Retinal pigment epithelial cell (primary cell): ENCODE measurements around the gene HOXB5.

Source experiments
- DNase-seq: peaks from one replicate; pipeline ENCODE4 v3.0.0-alpha.2; 2010; ENCODE audit warnings: low read depth
- H3K4me3 ChIP-seq: 2 replicates; pipeline ENCODE4 v1.5.1; 2011; ENCODE audit warnings: mild to moderate bottlenecking, low read length, control low read depth, moderate library complexity
- TF ChIP-seq, protein P1 (sequence below): conservative IDR thresholded peaks from 2 replicates; pipeline ENCODE4 v1.5.1; 2011; ENCODE audit warnings: low read depth, low read length, control low read depth, inconsistent platforms

HOXB5 gene

DNA sequence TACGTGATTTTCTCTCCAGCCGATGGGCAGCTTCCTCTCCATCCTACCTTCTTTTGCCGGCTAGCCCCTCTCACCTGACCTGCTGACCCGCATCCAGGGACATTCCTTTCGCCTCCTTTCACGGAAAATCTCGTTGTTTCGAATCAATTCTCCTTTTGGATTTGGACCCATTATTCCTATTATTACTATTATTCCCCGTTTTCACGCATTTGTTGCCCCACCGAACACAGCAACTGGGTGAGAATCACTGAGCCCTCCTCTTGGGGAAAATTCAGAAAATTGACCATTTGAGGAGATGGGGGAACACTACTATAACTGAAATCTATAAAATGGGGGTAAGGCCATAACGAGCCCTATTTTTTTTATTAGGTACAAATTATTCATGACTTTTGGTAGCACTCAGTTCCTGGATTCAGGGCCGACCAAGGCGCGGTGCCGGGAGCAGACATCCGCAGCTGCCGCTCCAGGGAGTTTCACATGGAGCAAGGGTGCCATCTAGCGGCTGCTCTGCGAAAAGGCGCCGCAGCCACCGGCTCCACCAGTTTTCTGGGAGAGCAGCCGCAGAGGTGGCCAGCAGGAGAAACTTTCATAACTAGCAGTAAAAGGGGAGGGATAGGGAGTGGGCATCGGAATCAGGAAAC lies 24.8 kb upstream of the HOXB5 start:
- DNase-seq = peak; percentile 25
- no peak overlapping the region for H3K4me3 ChIP-seq

DNA sequence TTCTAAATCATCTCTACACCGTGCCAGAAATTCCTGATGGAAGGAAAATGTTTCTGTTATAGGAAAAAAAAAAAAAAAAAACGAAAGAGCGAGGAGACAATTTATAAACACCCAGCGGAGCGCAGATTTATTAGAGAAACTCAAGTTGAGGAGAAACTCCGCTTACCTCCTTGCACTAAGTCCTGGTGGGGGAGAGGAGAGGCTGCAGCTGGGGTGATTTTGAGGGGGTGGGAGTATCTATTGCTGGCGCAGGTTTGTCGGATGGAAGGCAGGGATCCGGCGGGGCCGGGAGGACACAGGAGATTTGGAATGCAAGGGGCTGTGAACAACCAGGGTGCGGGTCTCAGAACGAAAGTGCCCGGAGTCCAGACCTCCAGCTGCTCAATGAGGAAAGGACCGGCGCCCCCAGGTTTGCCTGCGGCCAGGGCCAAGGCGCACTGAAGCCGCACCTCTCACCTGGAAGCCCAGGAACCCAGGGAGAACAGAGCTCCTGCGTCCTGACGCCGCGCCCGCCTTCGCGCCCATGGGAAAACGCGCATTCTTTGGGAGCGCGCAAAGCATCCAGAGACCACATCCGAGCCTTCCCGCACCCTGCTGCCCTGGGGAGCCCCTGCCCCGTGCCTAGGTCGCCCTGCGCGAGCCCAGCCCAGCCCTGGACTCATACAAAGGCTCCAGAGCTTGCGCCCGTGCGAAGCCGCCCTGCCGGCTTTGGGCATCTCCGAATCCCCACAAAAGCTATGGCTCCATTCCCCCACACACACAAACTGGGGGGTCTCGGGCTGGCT lies 24.1 kb upstream of the HOXB5 start:
- no peak for DNase-seq
- TF ChIP-seq, protein P1, sequence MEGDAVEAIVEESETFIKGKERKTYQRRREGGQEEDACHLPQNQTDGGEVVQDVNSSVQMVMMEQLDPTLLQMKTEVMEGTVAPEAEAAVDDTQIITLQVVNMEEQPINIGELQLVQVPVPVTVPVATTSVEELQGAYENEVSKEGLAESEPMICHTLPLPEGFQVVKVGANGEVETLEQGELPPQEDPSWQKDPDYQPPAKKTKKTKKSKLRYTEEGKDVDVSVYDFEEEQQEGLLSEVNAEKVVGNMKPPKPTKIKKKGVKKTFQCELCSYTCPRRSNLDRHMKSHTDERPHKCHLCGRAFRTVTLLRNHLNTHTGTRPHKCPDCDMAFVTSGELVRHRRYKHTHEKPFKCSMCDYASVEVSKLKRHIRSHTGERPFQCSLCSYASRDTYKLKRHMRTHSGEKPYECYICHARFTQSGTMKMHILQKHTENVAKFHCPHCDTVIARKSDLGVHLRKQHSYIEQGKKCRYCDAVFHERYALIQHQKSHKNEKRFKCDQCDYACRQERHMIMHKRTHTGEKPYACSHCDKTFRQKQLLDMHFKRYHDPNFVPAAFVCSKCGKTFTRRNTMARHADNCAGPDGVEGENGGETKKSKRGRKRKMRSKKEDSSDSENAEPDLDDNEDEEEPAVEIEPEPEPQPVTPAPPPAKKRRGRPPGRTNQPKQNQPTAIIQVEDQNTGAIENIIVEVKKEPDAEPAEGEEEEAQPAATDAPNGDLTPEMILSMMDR = no peak
- no peak overlapping the region for H3K4me3 ChIP-seq

More for the DNA sequence above, 24.8 kb upstream of the HOXB5 start:
- TF ChIP-seq, protein P1 = peak; percentile 92

DNA sequence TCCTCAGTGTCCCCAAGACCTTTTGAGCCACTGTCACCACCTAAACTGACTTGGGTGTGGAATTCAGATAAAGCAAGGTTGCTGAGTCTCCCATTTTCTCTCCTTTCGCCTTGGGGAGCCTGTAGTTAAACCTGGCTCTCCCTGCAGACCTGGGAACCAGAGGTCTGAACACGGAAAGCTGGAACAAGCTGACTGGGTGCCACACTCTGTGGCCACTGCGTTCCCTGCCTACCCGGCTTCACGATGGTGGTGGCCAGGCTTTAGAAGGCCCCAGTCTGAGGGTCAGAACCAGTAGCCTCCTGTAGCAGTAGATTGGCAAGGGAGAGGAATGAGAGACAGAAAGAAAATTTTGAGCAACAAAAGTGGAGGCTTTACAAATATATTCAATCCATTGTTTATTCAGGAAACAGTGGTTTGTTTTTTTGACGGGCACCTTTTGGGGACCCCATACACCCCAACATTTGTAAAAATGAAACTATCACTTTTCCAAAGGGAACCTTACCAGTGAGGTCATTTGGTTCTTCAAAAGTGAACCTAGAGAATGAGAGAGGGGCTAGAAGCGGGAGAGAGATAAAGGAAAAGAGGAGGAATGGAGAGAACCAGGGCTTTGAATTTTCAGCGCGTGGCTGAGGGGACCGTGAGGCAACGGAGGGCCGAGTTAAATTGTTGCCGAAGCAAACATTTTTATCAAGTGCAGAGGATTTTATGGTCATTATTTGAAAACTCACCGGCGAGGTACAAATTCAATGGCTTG lies 23.3 kb upstream of the HOXB5 start:
- no peak overlapping the region for H3K4me3 ChIP-seq
- TF ChIP-seq, protein P1 = no peak
- DNase-seq = no peak

DNA sequence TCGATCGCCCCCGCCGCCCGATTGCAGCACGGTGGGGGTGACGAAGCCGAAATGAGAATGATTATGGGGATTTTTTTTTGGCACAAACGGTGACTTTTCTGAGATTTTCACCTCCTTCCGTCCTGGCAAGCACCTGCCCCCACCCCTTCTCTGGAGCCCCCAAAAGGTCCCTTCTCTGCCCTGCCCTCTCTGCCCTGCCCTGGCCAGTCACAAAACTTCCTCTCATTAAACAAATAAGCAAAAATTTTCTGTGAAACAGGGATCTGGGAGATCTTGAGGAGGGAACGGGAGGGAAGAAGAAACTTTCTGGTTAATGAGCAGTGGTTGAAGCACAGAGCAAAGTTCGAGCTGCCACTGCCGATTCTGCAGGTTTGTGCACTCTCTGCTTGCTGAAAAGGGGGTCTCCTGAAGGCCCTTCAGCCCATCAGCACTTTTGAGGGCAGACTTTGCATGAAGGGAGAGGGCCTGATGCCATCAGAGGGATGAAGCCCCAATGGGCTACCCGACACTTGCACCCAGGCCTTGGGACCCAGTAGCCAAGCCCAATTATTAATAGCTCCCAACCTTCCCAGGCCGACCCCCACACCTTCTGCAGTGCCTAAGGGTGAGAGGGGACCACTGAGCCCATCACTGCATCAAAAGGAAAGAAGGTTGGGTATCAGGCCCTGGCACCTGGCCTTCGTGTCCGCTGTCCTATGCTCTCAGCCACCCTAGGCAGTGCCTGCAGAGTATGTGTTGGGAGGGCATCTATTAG lies 22.6 kb upstream of the HOXB5 start:
- TF ChIP-seq, protein P1 = no peak
- no peak overlapping the region for H3K4me3 ChIP-seq
- DNase-seq = no peak

DNA sequence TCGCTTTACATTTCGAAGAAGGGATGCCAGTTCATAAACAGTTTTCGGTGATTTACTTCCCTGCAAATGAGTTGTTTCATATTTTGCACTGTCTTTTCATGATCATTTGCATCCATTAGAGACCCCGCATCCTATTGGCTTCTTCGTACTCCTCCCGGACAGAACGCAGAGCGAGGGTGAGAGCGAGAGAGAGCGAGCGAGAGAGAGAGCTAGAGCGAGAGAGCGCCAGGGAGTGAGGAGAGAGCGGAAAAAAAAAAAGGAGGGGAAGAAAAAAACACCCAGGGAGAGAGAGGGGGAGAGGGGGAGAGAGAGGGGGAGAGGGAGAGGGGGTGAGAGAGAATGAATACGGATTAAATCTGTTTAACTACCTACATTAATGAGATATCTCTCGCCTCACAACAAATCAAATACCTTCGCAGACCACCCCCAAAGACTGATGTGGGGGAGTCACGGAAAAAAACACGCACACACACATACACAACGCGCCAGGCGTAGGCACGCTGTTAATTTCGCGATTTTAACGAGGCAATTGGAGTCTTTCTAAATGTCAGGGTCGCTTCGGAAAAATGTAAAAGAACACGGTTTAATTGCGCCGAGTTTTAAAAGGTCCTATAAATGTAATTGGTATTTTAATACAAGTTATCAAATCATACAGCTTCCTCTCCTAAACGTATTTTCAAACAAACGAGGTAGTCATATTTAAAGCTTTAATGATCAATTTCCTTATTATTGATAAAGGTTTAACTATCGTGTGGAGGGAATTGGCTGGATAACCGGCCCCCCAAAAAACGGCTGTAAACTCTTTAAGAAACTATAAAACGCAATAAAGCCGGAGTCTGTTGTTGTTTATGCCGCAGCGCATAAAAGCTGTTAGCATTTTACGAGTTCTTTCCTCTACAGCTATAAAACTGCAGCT lies 21.7 kb upstream of the HOXB5 start, which contains the start of gene HOXB8:
Gene HOXB8, minus strand, starts transcription at position 246 of the 916 bp plus-strand sequence. CDS start 588 bp downstream, outside the sequence.
- H3K4me3 ChIP-seq = no peak within 1 kb of the TSS
- TF ChIP-seq, protein P1 = no peak
- DNase-seq = no peak
